ENCODE results near the gene BOLA1.

Gene BOLA1

DNA sequence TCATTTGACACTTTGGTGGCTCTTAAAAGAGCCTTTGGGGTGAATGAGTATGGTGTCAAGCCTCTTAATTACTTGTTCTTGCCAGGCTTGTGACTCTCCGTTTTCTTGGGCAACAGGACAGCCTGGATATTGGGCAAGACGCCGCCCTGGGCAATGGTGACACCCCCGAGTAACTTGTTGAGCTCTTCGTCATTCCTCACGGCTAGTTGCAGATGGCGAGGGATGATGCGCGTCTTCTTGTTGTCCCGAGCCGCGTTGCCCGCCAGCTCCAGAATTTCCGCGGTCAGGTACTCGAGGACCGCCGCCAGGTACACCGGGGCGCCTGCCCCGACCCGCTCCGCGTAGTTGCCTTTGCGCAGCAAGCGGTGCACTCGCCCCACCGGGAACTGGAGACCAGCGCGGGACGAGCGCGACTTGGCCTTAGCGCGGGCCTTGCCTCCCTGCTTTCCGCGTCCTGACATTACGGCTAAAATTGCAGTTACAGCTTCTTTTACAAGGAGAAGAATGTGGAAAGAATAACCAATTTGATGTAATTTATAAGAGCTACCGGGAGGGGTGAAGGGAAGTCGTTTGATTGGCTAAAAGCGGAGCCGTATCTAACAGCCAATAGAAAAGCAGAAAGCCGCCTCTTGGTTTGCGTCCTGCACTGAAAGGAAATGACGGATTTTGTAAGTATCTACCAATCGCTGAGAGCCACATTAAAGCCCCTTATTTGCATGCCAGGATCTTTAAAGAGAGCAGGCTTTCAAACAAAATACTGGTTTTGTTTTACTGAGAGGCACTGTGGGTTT lies 11.7 kb upstream of the BOLA1 start:
- peak; percentile 69 to 76 for DNase-seq

DNA sequence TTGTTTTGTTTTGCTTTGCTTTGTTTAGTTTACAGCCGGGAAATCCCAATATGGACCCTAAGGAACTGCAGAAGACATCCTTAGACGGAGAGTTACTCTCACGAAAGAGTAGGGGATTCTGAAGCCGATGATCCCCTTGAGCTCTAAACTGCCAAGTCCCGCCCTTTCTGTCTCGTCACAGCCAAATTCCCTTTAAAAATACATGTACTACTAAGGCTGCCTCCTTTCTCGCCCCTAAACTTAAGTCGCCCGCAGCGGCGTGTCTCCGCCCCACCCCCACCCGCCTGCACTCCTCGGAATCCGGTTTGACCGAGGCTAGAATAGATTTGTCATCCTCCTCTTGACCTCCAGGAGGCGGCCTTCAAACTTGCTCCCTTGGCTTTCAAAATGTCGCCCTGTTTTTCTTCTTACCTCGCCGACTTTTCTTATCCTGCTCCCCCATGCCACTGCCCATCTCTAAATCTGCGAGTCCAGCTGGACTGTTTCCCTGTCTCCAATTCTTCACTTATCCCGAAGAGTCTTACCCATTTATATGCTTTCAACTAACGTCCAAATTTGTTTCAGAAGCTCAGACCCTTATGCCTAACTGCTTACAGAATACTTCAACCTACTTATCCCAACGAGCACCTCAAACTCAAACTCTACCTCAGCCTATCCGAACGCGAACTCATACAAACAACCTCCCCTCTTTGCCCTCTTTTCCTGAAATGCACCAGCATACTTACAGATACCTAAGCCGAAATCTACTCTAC lies 10.9 kb upstream of the BOLA1 start:
- peak; percentile 65 to 71 for DNase-seq

DNA sequence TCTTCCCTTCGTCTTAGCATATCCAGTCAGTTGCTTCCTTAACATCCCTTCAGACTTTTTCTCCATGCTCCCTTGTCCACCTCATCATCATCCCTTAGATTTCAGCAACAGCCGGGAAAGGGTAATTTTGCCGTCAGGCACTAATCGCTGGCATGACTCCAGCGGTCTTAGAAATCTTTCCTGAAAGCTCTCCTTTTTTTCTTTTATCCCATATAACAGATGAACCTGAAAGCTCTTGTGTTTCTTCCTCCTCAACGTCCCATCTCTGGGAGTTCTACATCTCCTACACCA lies 10.4 kb upstream of the BOLA1 start:
- no peak for DNase-seq

DNA sequence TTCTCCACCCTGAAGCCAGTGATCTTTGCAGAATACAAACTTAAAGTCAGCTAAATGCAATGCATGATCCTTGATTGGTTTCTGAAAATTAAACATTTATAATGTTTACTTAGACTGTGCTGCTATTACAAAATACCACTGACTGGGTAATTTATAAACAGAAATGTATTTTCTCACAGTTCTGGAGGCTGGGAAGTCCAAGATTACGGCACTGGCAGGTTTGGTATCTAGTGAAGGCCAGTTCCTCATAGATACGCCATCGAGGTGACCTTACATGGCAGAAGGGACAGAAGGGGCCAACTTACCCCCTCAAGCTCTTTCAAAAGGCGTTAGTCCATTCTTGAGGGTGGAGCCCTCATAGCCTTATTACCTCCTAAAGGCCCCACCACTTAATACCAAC lies 2.8 kb upstream of the BOLA1 start:
- DNase-seq = no peak

DNA sequence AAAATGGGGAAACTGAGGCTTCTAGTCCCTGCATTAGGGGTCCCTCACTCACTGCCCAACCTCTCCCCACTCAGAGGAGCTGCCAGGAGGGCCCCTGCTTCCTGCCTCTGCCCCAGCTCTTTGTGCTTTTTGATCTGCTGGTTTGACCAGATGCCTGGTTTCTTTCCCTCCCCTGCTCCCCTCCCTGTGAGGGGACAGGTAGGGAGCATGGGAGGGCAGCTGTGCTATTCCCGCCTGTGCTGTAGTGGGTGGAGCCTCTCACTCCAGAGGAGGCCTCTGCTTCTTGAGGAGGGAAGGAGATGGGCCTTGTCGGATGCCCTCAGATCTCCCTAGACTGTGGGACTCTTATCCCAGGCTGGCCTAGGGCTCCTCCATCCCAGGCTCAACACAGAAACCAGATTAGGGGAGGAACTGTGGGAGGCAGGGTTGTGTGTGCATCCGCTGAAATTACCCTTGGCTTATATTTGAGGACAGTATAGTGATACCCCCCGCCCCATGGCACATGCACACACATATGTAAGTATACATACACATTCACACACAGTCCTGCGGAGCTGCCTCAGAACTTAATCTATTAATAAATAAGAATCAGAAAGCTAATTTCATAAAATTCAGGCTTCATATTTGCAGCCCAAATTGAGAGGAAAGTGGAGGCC lies 4.6 kb downstream of the BOLA1 start:
- DNase-seq = no peak

DNA sequence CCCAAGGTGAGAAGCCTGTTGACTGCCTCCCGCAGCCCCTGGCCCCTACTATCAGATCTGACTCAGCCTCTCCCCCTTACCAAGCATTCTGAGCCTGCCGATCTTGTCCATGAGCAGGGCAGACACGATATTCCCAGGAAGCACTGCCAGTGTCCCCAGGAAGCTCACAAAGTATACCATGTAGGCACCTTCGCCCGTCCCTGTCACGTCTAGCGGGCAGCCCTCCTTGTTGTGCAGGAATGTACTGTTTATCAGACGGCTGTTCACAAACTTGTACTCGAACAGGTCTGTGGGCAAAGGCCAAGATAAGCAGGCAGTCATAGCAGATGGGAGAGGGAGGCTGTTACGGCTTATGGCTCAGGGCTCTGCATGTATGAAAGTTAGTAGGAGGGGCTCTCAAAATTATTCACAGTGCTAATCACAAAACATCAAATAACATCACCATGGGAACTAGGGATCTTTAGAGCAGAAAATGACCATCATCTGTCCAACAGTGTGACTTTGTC lies 7.3 kb downstream of the BOLA1 start:
- no peak for DNase-seq

DNA sequence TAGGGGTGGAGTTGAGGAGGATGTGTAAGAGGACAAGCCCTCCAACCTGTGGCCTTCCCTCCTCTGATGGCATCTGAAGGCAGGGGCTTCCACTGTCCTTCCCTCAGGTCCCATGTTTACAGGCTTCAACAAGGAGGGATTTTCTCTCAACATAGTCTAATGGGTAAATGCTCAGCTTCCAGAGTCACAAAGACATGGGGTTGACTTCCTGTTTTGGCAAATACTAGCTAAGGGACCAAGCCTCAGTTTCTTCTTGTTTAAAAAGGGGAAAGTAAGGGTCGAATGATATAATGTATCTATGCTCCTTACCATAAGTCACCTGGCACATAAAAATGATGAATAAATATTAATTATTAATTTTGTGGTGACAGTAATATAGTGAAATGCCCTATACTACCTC lies 15.2 kb downstream of the BOLA1 start:
- DNase-seq = no peak

DNA sequence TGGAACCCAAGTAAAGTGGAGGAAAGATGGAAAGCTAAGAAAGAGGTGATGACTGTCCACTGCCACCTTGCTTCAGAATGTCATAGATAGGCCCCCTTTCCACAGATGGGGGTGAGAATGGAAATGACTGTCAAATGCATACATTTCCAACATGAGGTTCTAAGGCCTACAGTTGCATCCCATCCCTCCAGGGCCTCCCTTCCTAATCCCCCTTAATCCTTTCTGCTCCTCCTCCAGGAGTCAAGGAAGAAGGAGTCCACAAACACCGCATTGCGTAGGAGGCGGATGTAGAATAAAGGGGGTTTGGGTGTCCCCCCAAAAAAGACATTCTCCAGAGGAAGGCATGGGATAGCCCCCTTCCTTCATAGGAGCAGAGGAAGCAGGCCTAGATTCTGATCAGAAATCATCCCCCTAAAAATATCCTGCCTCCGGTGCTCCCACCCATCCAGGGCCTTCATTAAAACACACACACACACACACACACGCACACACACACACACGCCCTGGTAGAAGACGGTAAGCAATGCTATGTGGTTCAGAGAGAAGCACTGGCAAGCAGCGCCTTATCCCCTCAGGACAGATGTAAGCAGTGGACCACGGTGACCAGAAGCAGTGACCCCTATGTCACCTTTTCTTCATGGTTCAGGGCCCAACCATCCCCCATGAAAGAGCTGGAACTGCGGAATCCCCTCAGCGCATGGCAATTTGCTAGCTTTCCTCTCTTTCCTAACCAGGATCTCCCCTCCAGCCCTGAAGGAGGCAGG lies 16.2 kb downstream of the BOLA1 start:
- DNase-seq = no peak

DNA sequence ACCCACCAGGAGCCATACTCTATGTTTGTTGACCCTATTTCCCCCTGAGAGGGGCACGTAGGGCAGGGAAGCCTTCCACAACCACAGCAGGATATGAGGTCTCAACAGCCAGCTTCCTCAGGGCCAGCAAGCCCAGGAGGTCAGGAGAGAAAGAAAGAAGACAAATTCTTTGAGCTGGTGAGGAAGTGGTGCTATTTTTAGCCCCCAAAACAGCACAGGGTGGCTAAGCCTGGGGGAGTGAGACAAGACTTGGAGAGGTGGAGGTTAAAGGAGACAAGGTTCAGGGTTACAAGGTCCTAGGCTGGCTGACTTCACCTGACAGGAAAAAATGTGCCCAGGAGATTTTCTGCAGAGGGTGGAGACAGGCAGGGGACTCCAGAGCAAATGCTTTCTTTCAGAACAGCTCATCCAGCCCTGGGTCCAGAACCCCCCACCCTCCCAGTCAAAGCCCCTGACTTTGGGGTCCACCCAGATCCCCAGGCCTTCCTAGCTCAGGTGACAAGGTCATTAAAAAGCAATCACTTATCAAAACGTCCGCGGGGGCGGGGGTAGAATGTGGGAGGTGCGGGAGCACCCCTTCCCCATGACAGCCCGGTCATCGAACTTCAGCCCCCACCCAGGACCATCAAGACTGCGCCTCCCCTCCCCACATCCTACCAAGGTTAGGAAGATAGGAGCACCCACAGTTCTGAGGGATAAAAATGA lies 17.0 kb downstream of the BOLA1 start:
- no peak for DNase-seq

DNA sequence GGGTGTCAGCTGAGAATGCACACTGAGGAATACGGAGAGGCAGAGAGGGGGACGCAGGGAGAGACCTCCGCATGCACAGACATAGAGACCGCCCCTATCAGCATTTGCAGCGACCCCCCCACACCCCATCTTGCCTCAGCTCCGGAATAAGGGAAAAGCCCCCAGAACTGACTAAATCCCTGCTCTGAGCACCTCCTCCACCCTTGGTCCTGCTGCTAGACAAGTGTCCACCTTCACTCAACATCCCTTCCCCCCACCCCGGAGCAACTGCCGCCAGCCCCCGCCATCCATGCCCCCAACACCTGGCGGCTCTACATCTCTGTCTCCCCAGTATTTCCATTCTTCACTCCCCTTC lies 17.5 kb downstream of the BOLA1 start:
- no peak for DNase-seq

DNA sequence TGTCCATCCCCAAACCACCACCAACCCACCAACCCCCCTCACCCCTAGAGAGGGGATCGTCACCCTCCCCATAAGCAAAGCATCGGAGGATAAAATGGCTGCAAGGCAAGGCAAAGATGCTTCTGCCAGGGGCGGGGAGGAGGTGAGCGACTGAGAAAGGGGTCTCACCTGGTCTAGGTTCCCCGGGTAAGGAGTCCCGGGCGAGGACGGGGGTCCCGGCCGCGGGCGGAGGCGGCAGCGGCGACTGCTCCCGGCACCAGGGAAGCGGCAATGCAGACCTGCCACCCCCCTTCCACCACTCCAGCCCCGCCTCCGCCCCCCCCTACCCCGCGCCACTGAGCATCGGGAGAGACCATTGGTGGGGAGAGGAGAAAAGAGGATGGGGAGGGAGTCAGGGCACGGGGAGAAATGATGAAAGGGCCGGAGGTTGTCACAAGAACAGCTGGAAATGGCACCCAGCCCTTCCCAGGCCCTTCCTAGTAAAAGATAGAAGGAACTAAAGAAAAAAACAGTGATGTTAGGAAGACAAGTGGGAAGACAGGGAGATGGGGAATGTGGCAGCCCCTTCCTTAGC lies 18.3 kb downstream of the BOLA1 start, which contains the start of gene SV2A:
Gene SV2A, minus strand, starts transcription at position 274 of the 574 bp plus-strand sequence. CDS start 4,004 bp downstream, outside the sequence.
- DNase-seq = peak; percentile 40 to 44

DNA sequence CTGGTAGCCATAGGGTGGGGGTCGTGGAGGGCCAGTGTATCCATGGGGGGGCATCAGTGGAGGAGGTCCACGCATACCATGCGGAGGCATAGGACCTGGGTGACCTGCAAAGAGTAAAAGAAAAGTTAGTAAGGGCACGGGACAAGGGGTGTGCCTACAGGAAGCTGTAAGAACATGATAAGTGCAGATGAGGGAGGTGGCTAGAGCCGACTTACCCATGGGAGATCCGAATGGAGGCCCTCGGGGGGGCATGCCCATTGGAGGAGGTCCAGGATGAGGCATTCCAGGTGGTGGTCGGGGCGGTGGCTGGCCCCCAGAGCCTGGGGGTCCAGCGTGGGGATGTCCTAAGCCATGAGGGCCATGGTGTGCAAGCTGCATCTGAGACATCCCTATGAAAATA lies 24.3 kb downstream of the BOLA1 start:
- DNase-seq = no peak

DNA sequence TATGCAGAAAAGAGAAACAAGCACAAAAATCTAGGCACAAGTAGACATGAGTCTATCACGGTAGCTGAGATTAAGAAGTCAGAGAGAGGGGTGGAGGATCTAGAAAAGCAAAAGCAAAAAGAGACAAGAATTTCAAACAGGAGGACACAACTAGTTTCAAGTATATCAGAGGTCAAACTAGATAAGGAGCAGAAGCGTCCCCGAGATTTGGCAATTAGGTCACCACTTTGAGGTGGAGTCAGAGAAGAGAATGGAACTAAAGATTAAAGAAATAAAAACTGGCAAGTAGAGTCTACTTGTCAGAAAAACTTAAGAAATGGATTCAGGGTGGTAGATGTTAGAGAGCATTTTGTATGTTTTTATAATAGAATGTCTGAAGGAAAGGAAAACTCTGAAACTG lies 26.0 kb downstream of the BOLA1 start:
- no peak for DNase-seq

DNA sequence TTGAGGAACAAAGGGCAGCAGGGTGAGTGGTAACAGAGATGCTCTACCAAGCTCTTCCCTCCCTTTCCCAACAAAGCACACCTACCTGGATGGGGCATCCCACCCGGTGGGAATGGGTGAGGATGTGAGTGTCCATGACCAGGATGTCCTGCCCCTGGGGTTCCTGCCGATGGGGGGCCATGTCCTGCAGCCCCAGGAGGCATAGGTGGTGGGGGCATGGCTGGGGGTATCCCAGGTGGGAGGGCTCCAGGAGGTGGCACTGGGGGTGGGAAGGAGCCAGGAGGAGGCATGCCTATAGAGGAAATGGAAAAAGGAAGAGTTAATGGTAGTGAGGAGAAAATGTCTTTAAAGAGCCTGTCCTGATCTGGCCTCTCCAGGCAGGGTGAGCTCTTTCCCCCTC lies 26.4 kb downstream of the BOLA1 start:
- no peak for DNase-seq

DNA sequence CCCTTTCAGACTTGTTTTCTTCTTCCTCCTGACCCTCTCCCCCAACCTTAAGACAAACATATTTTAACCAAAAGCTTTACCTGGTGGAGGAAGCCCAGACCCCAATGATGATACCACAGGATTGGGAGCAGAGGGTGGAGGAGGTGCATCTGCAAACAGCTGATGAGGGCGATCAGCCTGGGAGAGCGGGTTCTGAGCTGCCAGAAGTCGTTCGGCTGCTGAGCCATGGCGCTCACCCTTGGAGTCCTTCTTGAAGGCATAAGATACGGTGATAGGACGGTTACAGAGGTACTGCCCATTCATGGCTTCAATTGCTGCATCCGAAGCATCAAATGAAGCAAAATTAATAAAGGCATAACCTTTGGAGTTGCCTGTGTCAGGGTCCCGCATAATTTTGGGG lies 26.9 kb downstream of the BOLA1 start:
- no peak for DNase-seq

DNA sequence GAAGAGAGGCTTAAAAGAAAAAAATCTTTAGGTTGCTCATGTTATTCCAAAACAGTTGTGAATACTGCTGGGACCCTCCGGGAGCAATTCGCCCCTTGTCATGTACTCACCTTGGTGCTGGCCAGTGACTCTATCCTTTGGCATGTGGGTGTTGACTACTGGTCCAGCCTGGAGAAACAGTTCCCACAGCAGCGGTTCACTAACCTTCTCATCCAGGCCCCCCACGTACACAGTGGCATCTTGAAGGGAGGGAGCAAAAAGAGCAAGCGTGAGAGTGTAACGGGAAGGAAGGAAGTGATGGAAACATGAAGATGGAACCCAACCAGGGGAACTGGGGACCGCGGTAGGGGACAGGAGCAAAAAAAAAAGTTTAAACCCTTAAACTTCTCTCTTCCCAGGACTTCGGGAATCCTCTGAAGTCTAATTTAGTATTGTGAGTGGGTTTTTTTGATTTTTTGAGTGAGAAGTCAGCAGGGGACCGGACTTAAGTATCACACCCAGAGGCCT lies 27.7 kb downstream of the BOLA1 start:
- DNase-seq = no peak

DNA sequence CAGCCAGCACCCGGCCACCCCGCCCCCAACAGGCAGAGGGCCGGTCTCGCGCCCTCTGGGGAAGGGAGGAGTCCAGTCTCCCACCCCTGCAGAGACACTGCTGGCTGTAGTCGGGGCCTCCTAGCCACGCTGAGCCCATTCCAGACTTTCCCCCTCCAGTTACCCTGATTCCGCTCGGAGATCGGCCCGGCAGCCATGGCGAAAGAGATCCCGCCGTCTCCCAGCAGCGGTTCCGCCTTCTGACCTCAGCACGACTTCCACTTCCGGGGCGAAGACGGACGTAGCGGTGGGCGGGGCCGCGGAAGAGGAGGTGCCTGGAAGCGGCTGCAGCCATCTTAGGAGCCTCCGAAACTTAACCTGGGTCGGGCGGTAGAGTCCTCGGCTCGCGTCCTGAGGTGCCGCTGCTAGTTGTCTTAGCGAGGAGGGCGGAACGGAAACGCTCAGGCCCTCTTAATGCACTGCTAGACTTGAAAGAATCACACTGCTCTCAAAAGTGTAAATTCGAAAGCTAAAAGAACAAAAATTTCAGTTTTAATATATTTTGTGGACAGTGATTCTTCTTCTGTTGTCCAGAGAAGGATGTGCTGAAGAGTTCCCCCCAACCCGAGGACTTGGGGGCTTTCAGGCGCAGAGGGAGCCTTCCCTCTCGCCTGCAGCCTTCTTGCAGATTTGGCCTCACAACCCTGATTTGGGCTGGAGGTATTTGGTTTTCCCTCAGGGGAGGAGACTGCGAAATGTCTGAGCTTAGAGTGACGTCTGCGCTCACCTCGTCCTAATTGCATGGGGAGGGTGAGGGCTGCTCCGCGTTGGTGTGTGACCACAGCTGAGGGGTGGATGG lies 28.4 kb downstream of the BOLA1 start, which contains the start of gene SF3B4:
Gene SF3B4, minus strand, starts transcription at position 241 of the 838 bp plus-strand sequence. Its CDS starts 44 bp downstream, at position 197.
- DNase-seq = peak; percentile 92 to 93

DNA sequence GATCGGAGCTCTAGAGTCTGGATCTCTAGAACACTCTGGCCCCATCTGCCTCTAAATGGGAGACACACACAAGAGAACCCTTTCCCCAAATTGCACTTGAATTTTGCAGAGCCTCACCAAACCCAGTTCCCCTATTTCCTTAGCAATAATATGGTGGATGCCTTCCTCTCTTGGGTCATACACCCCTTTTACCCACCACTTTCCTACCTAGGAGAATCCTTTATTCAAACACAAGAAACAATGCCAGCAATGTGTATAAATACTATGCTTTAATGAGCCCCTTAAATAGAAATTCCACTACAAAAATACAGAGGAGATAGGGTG lies 29.0 kb downstream of the BOLA1 start:
- no peak for DNase-seq

DNA sequence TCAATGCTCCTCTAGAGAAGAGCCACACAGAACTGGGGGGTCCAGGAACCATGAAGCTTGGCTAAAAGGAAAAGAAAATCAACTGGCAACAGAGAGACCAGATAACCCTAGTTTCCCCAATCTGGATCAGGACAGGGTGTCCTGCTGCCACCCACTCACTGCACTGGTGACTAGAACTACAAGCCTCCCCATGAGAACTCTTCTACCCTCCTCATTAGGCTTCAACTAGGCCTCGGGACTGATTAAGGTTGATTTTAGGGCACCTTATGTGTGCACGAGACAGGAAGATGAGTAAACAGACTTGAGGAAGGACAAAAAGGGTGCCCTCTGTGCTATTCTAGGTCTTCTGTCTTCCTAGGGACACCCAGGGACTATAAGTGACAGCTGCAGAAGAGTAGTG lies 30.5 kb downstream of the BOLA1 start:
- DNase-seq = no peak

DNA sequence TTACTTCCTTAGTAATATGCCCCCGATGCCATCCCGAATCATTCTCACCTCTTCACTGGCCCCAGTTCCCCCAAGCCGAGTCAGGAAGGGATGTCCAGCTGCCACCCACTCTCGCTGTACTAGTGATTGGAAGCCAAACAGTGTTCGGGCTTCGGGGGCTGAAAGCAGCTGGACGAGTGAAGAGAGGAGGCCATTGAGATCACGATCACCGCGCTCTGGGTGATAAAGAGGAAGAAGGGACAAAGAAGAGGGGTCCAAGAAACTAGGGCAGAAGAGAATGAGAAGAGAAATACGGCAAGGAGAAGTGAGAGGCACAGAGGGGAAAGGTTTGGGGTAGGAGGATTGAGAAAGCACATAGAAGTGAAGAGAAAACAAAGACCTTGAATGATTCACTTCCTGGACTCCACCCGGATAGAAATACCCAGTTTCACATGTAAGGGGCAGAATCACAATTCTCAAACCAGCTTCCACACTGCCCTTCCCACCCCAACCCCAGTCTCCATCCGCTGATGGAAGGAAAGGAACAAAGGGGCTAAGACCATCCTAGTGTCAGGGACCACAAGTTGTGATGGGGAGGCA lies 31.9 kb downstream of the BOLA1 start:
- no peak for DNase-seq

DNA sequence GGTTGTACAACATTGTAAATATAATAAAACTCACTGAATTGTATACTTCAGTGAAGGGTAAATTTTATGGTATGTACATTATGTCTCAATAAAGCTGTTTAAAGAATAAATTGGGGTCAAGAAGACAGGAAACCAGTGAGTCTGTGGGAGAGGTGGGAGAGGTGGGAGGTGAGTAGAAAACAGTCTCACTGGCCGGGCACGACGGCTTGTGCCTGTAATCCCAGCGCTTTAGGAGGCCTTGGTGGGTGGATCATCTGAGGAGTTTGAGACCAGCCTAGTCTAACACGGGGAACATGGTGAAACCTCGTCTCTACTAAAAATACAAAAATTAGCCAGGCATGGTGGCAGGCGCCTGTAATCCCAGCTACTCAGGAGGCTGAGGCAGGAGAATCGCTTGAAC lies 33.1 kb downstream of the BOLA1 start:
- DNase-seq = no peak

Measured in activated CD4-positive, alpha-beta T cell treated with anti-CD3 and anti-CD28 coated beads for 4 hours (primary cell).